ENCODE measurements around the gene PAQR7. TPM values are rescaled to one million over a fixed set of nuclear protein-coding genes. Genes with fewer than 3 reads are reported as not detected.

The PAQR7 gene
- total and polyA plus RNA-seq, 2 donors, result 10.4 to 13.4 TPM

Small RNA genes within 50 kb of the gene (small RNA-seq; reads per million reads assigned to genes)
- not detected for gene AL033528.1
- gene RF00019, result not detected
- not detected for gene SNRPFP2

Other genes starting within 250 kb of the PAQR7 start
- gene SELENON, start 75.5 kb downstream of the PAQR7 start, total RNA-seq, result 24.6 TPM
- gene SELENON, start 75.5 kb downstream of the PAQR7 start, polyA plus RNA-seq, result 64.0 TPM
- 23.7 TPM for gene MTFR1L, start 55.8 kb downstream of the PAQR7 start, total RNA-seq
- 95.3 TPM for gene MTFR1L, start 55.8 kb downstream of the PAQR7 start, polyA plus RNA-seq
- 1.4 TPM for gene AUNIP, start 16.3 kb downstream of the PAQR7 start, total RNA-seq
- gene AUNIP, start 16.3 kb downstream of the PAQR7 start, polyA plus RNA-seq, result 0.11 TPM
- gene STMN1, start 30.7 kb upstream of the PAQR7 start, total RNA-seq, result 67.9 TPM
- 49.4 TPM for gene STMN1, start 30.7 kb upstream of the PAQR7 start, polyA plus RNA-seq
- gene PAFAH2, start 122.4 kb upstream of the PAQR7 start, total RNA-seq, result 10.0 TPM
- gene PAFAH2, start 122.4 kb upstream of the PAQR7 start, polyA plus RNA-seq, result 7.4 TPM
- gene EXTL1, start 146.1 kb upstream of the PAQR7 start, total RNA-seq, result 2.3 TPM
- gene EXTL1, start 146.1 kb upstream of the PAQR7 start, polyA plus RNA-seq, result 0.58 TPM
- gene SLC30A2, start 170.4 kb upstream of the PAQR7 start, total RNA-seq, result 1.7 TPM
- gene SLC30A2, start 170.4 kb upstream of the PAQR7 start, polyA plus RNA-seq, result 0.24 TPM
- 1.8 TPM for gene TRIM63, start 191.9 kb upstream of the PAQR7 start, total RNA-seq
- 10.2 TPM for gene TRIM63, start 191.9 kb upstream of the PAQR7 start, polyA plus RNA-seq
- gene PDIK1L, start 236.1 kb upstream of the PAQR7 start, total RNA-seq, result 18.6 TPM
- 4.4 TPM for gene PDIK1L, start 236.1 kb upstream of the PAQR7 start, polyA plus RNA-seq